CD4-positive, alpha-beta T cell treated with Interleukin-6 for 4 hours (primary cell): ENCODE measurements around the gene C19orf33.
A peak's percentile ranks its signal among the peaks of the same experiment; 100 is the strongest.
"Not testable (repeated sequence)": the region's sequence is repeated elsewhere in the genome, so short reads cannot be mapped to it uniquely, and the experiment has no call there.

ENCODE experiments used
- DNase-seq: peaks from one replicate; pipeline ENCODE4 v3.0.0-alpha.2; 2020; ENCODE audit warnings: mixed read lengths

C19orf33 gene

GRCh38 chr19:38303517-38304351 lies at the start of gene C19orf33:
Gene C19orf33 (plus strand): TSS chr19:38304251. CDS start chr19:38304262, 11 bp downstream.
- no peak for DNase-seq

GRCh38 chr19:38255383-38256014 lies 48.6 kb upstream of the C19orf33 start:
- no peak for DNase-seq

- DNase-seq, result not testable (repeated sequence)
Measured at GRCh38 chr19:38261942-38262341, 42.1 kb upstream of the C19orf33 start.

- no peak for DNase-seq
Measured at GRCh38 chr19:38262585-38263268, 41.3 kb upstream of the C19orf33 start.

- DNase-seq, result peak; percentile 87
Measured at GRCh38 chr19:38263689-38264485, 40.2 kb upstream of the C19orf33 start.

- no peak for DNase-seq
Measured at GRCh38 chr19:38264486-38265212, 39.4 kb upstream of the C19orf33 start, which contains the start of gene SPINT2. Gene SPINT2 (plus strand): TSS chr19:38264573. CDS start chr19:38264893, 320 bp downstream.

GRCh38 chr19:38265213-38265861 lies 38.7 kb upstream of the C19orf33 start:
- no peak for DNase-seq

GRCh38 chr19:38265921-38266429 lies 38.1 kb upstream of the C19orf33 start:
- no peak for DNase-seq

GRCh38 chr19:38266981-38267597 lies 37.0 kb upstream of the C19orf33 start:
- no peak for DNase-seq

GRCh38 chr19:38267761-38268483 lies 36.1 kb upstream of the C19orf33 start:
- no peak for DNase-seq

GRCh38 chr19:38268539-38268938 lies 35.5 kb upstream of the C19orf33 start:
- DNase-seq, result no peak

GRCh38 chr19:38270587-38271167 lies 33.4 kb upstream of the C19orf33 start:
- no peak for DNase-seq

GRCh38 chr19:38273499-38273898 lies 30.6 kb upstream of the C19orf33 start:
- no peak for DNase-seq

- no peak for DNase-seq
Measured at GRCh38 chr19:38274739-38275138, 29.3 kb upstream of the C19orf33 start.

- no peak for DNase-seq
Measured at GRCh38 chr19:38276942-38277517, 27.0 kb upstream of the C19orf33 start.

- no peak for DNase-seq
Measured at GRCh38 chr19:38277549-38277948, 26.5 kb upstream of the C19orf33 start.

GRCh38 chr19:38277969-38278680 lies 25.9 kb upstream of the C19orf33 start:
- no peak for DNase-seq

GRCh38 chr19:38278751-38279150 lies 25.3 kb upstream of the C19orf33 start:
- no peak for DNase-seq
